ENCODE measurements around the gene GNG12.

DNA sequence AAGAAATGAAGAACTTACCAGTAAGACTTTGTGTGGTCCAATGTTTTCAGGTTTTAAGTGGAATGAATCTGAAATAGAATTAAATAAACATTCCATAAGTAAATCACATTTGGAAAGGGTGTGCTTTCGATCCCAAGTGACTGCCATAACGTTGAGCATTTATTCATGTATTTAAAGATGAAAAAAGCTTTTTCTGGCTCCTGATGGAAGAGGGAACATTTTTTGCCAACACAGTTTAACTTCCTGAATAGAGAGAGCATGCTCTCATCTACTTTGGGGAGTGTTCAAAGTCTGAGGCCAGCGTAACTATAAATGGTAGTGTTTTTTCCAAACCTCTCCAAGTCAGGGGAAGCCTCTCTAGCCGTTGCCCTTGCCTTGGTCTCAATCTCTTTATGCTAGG lies 55.8 kb downstream of the GNG12 start:
- TF ChIP-seq POLR2AphosphoS5 (IDR thresholded peaks at IDR 0.05; ENCODE audit: insufficient read depth, low read depth, low read length) (no peak), JUN (IDR thresholded peaks at IDR 0.05; ENCODE audit: borderline replicate concordance, insufficient read depth, insufficient read length, low read depth) (no peak), EZH2 (IDR thresholded peaks at IDR 0.05; ENCODE audit: borderline replicate concordance, low read depth, low read length, severe bottlenecking) (no peak), POLR2A (IDR thresholded peaks at IDR 0.05; ENCODE audit: low read depth, low read length) (no peak)
- TF ChIP-seq, protein P1, sequence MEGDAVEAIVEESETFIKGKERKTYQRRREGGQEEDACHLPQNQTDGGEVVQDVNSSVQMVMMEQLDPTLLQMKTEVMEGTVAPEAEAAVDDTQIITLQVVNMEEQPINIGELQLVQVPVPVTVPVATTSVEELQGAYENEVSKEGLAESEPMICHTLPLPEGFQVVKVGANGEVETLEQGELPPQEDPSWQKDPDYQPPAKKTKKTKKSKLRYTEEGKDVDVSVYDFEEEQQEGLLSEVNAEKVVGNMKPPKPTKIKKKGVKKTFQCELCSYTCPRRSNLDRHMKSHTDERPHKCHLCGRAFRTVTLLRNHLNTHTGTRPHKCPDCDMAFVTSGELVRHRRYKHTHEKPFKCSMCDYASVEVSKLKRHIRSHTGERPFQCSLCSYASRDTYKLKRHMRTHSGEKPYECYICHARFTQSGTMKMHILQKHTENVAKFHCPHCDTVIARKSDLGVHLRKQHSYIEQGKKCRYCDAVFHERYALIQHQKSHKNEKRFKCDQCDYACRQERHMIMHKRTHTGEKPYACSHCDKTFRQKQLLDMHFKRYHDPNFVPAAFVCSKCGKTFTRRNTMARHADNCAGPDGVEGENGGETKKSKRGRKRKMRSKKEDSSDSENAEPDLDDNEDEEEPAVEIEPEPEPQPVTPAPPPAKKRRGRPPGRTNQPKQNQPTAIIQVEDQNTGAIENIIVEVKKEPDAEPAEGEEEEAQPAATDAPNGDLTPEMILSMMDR (IDR thresholded peaks at IDR 0.05; ENCODE audit: extremely low read depth in 1 of 2, insufficient read depth in 1 of 2, low read depth in 1 of 2, low read length in 2 of 2) = no peak
